Activated CD8-positive, alpha-beta memory T cell treated with anti-CD3 and anti-CD28 coated beads, Interleukin-2, amount 50 U/mL, for 24 hours (primary cell): Measurements from ENCODE around the gene ZNF581.
A peak's percentile ranks its signal among the peaks of the same experiment; 100 is the strongest.

Experiments
- DNase-seq: peaks from one replicate; pipeline ENCODE4 v3.0.0-alpha.2; 2020; ENCODE audit errors: extremely low read depth

The ZNF581 gene

DNA sequence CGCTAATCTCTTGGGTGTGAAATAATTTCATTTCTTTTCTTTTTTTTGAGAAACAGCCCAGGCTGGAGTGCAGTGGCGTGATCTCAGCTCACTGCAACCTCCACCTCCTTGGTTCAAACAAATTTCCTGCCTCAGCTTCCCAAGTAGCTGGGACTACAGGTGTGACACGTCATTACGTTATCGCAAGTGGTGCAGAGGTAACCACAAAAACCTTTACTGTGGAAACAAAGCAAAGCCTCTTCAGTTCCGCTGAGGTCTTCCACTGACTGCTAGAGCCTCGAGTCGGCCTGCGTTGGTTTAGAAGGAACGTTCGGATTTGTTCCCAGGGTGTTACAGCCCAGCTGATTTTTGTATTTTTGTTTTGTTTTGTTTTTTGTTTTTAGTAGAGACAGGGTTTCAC lies 17.1 kb upstream of the ZNF581 start:
- no peak for DNase-seq

DNA sequence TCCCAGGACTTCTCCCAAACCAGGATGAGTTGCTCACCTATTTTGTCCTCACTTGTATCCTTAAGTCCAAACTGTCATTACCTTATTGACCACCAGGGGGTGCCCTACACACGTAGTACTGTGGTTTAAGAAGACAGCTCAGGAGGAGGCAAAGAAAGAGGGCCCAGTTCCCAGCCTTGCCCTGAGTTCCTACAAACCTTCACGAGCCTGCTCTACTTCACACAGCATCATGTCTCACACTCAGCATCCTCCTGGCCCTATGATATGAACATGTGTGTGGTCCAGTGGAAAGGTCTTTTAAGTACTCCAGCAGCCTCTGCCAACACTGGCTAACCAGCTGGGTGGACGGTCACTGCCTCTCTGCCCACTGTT lies 11.0 kb upstream of the ZNF581 start:
- peak; percentile 88 for DNase-seq

DNA sequence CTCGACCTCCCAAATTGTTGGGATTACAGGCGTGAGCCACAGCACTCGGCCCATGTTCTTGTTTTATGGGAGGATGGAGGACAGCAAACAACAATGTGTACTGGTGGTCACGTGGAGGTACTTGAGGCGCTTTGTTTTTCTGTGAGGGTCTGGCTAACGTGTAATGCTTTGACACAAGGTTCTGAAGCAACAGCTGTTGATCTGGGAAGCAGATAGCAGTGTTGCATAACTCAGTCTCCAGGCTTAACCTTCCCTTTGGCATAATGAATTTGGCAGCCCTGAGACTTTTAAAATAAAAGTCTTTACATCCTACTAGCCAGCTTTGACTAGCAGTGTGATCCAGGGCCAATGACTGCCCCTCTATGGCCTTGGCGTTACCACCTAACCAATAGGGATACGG lies 9.6 kb upstream of the ZNF581 start:
- no peak for DNase-seq

DNA sequence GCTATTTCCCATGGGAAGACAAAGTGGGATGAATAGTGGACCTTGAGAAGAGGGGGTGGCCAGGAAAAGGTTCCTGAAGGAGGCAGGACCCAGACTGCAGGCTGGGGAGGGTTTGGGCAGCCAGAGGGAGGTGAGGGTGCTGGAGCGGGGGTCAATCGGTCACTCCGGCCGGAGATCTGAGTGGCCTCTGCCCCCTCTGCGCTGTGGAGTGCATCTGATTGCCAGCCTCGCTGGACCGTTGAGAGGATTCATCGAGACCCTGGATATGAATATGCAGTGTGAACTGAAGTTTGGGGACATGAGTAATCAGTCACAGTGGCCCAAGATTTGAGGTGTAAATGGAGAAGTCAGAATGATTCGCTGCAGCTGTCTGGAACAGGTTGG lies 8.1 kb upstream of the ZNF581 start:
- no peak for DNase-seq

DNA sequence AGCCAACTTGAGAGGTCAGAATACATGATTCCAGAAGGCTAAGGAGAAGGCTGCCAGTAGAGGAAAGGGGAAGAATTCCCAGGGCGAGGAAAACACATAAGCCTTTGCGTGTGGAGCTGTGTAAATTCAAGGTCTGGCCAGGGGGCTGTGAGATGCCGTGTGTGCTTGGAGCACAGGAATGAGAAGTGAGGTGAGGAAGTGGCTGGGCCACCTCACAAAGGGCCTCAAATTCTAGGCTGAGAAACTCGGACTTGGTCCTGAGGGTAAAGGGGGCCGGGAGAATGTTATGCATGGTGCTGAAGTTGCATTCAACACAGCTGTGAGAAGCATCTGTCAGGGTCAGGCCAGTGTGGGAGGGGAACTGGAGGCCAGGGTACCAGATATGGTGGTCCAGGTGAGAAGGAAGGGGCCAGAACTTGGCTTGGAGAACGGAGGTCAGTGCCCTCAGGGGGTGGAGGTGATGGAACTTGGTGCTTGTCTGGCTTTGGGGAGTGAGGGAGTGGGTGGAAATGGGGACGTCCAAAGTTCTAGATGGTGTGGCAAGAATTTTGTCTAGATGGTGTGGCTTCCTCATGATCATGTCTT lies 7.5 kb upstream of the ZNF581 start:
- DNase-seq: no peak

DNA sequence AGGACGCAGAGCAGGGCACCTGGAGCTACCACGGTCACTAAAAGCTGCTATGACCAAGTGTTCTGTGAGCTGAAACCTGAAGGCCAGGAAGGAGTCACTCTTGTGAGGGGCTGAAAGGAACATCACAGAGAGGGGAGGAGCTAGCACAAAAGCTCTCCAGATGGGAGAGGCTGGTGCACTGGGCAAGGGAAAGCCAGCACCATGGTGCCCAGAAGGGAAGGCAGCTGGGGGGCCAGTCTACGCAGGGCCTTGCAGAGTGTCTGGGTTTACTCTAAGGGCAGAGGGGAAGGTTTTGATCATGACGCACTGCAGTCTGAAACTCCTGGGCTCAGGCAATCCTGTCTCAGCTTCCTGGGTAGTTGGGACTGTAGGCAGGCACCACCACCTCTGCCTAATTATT lies 6.7 kb upstream of the ZNF581 start:
- no peak for DNase-seq

DNA sequence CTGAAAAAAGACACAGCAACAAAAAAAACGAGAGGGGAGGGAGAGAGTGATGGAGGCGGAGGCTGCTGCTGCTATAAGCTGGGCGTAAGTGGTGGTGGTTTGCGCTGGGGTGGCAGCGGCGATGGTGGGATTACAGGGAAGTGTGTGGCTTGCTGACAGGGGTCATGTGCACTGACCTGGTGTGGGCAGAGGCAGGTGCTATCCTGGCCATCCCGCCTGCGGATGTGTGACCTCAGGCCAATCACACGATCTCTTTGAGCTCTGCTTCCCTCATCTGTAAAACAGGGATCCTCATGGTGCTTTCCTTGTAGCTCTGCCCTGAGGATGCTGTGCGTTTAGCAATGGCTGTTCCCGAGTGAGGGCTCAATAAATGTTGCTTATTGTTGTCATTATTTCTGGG lies 5.9 kb upstream of the ZNF581 start:
- DNase-seq: no peak

DNA sequence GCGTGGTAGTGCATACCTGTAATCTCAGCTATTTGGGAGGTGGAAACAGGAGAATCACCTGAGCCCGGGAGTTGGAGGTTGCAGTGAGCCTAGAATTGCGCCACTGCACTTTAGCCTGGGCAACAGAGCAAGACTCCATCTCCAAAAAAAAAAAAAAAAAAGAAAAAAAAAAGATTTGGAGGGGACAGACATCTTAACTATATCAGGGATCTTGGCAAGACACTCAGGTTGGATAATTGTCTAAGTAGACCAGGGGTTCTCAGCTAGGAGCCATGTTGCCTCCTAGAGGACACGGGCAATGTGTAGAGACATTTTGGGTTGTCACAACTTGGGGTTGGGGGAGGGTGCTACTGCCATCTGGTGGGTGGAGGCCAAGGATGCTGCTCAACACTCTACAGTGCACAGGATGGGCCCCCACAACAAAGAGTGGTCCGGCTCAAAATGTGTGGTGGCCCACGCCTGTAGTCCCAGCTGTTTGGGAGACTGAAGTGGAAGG lies 4.5 kb upstream of the ZNF581 start:
- DNase-seq: no peak

DNA sequence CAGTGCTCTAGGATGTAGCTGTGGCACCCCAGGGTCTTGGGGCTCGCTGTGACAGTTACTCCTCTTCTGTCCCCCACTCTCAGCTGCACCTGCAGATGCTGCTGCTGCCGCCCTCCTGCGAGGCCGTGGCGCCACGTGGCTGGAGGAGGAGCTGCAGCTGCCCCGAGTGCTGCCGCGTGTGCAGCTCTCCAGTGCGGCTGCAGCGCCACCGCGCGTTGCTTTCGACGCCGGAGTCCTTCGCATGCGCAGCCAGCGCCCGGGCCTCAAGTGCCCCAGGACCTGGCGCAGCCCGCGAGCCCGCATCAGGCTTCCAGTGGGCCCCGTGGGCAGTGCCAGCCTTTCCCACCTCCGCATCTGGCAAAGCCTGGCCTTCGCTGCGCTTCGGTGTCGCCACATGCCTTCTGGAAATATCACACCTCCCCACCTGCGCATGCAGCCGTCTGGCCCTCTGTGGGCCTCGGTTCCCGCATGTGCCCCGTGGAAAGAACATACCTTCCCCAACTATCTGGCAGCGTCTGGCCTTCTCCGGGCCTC lies 3.3 kb upstream of the ZNF581 start:
- no peak for DNase-seq

DNA sequence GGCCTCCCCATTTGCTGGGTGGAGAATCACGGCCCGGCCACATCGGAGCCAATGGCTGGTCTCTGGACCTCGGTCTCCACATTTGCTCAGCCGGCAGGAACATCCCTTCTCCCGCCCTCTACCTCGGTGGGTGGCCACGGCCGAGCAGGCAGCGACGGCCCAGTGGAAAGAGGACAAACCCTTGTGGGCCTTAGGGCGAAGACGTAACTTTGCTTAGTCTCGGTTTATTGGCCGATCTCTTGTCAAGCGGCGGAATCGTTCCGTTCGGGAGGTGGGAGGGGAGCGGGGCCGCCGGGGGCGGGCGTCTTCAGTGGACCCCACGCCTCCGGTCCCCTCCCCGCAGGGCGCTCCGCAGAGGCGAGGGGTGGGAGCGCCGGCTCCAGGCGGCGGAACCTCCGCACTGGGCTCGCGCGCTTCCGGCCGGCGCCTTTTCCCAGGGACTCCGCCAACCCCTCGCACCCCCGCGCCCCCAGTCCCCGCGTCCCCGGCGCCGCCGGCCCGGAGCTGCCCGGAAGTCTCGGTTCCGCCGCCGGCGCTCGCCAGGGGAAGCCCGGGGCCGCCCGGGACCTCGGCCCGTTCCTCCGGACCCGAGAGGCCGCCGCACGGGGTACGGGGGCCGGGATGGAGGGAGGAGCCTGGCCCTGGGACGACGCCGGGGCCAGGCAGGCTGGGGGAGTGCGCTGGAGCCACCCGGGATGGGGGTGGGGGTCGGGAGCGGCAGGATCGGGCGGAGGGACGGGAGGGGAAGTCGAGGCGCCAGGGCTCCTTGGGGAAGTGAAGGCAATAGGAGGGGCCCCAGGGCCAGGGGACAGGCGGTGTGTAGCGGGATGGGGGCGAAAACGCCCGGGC lies 2.6 kb upstream of the ZNF581 start, which contains the start of gene ZNF580:
Gene ZNF580 (plus strand): TSS at position 426 of the 849 bp plus-strand sequence. CDS start 1,507 bp downstream, outside the sequence.
- no peak for DNase-seq

DNA sequence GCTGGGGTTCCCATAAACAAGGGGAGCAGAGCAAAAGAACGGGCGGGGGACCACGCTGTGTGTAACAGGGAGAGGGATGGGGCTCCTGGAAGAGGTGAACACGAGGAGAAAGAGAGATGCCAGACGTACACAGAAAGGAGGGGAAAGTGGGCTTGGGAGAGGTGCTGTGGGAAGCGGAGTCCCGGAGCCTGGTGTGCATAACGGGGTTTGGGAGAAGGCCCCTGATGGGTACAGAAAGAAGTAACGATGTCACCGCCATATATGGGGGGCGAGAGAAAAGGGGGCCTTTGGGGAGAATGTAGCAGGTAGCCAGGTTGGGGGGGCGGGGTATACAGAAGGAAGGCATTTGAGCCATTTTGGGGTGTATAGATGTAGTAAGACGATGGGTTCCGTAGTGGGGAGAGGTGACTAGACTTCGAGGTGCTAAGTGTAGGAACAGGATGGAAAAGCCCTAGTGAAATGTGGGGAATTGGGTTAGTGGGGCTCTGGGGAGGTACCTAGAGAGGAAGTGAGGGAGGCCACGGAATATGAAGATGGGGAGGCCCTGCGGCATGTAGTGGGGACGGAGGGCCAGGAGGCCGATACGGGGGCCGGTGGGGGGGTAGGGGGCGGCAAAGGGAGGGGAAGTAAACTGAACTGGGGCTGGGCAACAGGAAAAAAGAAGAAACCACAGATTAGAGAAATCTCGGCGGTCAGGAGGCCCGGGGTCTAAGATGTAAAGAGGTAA lies 1.9 kb upstream of the ZNF581 start:
- no peak for DNase-seq

DNA sequence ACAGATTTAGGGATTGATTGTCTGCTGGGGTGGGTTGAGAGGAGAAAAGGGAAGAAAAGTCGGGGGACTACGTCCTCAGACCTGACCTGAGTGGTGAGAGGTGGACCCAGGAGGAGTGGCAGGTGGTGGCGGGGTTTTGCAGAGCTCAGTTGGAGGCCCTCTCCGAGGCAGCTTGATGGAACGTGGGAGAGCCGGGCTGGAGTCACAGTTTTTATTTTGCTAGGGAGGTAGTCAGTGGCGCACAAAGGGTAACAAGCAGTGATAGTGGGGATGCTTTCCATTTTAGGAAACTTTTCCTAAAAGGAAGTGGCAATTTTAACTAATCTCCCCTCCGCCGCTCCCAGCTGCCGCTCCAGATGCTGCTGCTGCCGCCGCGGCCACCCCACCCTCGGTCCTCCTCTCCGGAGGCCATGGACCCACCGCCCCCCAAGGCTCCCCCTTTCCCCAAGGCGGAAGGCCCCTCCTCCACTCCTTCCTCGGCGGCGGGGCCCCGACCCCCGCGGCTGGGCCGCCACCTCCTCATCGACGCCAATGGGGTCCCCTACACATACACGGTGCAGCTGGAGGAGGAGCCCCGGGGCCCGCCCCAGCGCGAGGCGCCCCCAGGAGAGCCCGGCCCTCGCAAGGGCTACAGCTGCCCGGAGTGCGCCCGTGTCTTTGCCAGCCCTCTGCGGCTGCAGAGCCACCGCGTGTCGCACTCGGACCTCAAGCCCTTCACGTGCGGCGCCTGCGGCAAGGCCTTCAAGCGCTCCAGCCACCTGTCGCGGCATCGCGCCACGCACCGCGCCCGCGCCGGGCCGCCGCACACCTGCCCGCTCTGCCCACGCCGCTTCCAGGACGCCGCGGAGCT lies 1.1 kb upstream of the ZNF581 start:
- no peak for DNase-seq

DNA sequence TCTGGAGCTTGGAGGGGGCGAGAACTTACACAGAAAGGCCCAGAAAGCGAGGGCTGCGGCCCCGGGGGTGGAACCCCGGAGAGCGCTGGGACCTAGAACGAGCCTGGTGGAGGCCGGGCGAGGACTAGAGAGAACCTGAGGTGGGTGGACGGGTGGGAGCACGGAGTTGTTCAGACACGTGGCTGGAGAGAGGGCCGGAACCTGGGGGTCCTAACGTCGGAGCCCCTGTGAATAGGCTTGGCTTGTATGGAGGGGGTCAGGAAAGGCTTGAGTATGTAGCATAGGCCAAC lies 383 bp downstream of the ZNF581 start:
- DNase-seq: no peak

DNA sequence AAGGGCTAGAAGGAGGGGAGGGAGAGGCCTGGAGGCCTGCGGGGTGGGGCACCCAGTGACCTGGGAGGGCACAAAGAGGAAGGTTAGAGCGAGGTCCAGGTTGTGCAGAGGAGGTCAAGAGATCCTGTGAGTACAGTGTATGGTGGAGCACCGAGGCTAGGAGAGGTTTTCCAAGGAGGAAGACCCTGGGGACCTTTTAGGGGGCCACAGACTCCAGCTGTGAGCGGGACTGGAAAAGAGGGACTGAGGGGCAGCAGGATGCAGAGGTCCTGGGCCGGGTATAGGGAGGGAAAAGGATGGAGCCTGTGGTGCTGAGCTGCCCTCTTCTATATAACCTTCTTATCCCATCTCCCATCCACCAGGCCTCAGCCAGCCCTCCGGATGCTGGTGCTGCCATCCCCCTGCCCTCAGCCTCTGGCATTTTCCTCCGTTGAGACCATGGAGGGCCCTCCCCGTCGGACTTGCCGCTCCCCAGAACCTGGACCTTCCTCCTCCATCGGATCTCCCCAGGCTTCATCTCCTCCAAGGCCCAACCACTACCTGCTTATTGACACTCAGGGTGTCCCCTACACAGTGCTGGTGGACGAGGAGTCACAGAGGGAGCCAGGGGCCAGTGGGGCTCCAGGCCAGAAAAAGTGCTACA lies 863 bp downstream of the ZNF581 start:
- DNase-seq: no peak

DNA sequence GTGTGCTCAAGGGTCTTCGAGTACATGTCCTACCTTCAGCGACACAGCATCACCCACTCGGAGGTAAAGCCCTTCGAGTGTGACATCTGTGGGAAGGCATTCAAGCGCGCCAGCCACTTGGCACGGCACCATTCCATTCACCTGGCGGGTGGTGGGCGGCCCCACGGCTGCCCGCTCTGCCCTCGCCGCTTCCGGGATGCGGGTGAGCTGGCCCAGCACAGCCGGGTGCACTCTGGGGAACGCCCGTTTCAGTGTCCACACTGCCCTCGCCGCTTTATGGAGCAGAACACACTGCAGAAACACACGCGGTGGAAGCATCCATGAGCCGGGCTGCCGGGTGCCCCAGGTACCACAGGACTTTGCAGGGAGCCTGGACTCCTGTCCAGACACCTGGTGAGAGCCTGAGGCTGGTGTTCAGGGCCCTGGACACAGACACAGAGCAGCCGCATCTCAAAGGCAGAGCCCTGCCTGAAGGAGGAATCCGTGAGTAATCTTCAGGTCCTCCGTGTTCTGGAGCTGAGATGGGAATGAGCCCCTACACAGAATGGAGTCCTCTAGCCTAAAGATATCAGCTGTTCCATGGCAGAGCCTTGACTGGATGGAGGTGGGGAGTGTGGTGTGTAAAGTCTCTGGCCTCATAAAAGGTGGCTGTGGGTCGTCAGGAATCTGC lies 1.5 kb downstream of the ZNF581 start:
- DNase-seq: no peak

DNA sequence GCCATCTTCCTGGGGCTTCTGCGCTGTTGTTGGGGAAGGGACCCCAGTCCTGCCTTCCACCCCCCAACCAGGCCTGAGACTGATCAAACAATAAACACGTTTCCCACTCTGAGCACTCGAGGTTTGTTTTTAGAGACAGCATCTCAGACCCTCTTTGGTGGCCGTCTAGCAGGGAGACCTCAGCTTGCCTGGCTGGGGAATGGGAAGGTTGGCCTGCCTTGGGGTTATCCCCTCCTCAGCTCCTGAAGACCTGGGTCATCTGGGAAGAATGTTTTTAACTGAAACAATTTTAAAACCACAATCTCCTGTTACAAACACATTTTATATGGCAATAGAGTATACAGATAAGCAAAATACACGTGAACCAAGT lies 2.0 kb downstream of the ZNF581 start:
- DNase-seq: no peak

DNA sequence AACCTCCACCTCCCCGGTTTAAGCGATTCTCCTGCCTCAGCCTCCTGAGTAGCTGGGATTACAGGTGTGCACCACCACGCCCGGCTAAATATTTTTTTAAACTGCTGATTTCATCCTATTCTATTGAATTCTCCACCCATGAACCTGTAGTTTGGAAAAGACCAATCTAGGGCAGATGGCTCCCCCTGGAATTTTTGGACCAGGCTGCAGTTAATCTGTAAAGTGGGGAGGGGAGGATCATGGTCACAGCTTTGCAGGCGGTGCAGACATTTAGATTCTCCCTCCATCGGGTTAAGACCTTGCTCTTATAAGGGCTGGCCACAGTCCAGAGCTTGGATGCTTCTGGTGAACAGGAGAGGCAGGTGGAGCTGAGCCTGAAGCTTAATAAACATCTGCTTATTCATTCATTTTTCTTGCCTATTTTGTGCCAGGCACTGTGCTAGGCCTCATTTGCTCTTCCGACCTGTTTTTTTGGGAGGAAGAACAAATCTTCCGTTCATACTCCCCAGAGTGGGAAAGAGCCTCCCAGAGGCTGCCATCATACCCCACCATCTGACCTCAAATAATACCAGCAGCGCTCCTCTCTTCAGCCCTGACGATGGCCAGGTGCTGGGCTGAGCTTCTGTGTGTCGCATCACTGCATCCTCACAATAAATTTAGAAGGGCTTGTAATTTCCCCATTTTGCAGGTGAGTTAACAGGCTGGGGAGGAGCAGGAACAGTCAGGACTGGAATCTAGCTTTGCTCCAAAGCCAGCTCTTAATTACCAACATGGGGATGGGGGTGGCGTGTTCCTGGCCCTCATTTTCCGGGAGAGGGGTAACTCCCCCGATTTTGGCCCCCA lies 3.7 kb downstream of the ZNF581 start:
- DNase-seq: no peak

DNA sequence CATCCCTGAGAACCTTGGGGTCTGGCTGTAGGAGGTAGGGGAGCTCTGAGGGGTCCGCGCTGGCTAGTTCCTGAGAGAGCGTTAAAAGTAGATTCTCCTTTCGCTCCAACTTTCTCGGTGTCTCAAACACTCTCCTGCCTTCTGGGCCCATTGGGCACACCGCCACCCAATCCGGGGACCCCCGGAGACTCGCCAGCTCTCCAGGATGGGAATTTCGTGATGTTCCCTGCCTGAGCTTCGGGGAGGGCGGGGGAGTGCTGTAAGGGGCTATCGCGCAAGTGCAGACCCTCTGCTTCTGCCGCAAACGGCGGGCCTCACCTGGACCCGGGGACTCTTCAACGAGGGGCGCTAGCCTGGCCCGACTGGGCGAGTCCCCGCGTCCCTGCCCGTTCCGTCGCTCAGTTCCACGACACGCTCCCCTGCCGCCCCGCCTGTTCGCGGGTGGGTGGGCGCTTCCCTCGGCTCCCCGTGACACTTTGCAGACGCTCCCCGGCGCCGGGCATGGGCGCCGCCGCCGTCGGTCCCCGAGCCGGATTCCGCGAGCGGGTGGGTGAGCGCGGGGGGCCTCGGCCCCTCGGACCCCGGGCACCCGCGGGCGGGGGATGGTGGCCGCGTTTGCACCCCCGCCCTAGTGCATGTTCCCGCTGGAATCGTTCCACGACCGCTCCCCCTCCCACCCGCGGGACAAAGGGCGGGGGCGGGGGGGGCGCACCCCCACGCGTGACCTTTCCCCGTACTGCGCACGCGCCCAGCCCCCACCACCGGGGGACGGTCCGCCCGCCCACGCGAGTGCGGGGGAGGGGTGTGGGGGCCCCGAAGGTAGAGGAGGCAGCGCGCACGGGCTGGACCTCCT lies 4.5 kb downstream of the ZNF581 start, which contains the start of gene CCDC106:
Gene CCDC106 (plus strand): TSS at position 481 of the 853 bp plus-strand sequence. CDS start 835 bp downstream, outside the sequence.
- no peak for DNase-seq
